PC-9 (cell line): Measurements from ENCODE around the gene PTRH2.

ENCODE experiments used
- EZH2 ChIP-seq: fragments of 200-600 bp; sonication (generic); IDR thresholded peaks from 2 replicates; pipeline ENCODE4 v1.8.0; 2017; ENCODE audit warnings: antibody characterized with exemption, low read depth
- TF ChIP-seq, protein P1 (sequence below): fragments of 200-600 bp; sonication (generic); conservative IDR thresholded peaks from 2 replicates; pipeline ENCODE4 v1.6.1; 2017; ENCODE audit warnings: mixed run types, antibody characterized with exemption, mild to moderate bottlenecking, moderate library complexity

DNA sequence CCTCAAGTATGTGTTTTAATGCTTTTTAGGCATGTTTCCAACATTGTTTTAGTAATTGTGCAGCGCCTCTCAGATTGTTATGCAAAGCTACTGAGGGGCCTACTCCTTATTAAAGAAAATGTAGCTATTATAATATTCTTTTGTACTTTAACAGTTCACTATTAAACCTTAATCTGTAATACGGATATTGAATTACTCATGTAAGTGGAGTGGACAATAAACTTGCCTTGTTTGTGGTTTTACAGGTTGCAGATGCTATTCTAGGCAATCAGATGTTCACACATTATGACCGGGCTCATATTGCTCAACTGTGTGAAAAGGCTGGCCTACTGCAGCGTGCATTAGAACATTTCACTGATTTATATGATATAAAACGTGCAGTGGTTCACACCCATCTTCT is 41.0 kb downstream of the PTRH2 start:
- TF ChIP-seq, protein P1, sequence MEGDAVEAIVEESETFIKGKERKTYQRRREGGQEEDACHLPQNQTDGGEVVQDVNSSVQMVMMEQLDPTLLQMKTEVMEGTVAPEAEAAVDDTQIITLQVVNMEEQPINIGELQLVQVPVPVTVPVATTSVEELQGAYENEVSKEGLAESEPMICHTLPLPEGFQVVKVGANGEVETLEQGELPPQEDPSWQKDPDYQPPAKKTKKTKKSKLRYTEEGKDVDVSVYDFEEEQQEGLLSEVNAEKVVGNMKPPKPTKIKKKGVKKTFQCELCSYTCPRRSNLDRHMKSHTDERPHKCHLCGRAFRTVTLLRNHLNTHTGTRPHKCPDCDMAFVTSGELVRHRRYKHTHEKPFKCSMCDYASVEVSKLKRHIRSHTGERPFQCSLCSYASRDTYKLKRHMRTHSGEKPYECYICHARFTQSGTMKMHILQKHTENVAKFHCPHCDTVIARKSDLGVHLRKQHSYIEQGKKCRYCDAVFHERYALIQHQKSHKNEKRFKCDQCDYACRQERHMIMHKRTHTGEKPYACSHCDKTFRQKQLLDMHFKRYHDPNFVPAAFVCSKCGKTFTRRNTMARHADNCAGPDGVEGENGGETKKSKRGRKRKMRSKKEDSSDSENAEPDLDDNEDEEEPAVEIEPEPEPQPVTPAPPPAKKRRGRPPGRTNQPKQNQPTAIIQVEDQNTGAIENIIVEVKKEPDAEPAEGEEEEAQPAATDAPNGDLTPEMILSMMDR: no peak
- no peak for TF ChIP-seq EZH2
